NCI-H1092 (cell line): Measurements from ENCODE around the gene DAB2IP.

Experiments used
- DNase-seq: peaks from one replicate; lab custom pipeline; 2025; lab: John Stamatoyannopoulos, UW

The DAB2IP gene

GRCh38 chr9:121818841-121819427, 167.5 kb downstream of the DAB2IP start:
- DNase-seq, result no peak

DNA sequence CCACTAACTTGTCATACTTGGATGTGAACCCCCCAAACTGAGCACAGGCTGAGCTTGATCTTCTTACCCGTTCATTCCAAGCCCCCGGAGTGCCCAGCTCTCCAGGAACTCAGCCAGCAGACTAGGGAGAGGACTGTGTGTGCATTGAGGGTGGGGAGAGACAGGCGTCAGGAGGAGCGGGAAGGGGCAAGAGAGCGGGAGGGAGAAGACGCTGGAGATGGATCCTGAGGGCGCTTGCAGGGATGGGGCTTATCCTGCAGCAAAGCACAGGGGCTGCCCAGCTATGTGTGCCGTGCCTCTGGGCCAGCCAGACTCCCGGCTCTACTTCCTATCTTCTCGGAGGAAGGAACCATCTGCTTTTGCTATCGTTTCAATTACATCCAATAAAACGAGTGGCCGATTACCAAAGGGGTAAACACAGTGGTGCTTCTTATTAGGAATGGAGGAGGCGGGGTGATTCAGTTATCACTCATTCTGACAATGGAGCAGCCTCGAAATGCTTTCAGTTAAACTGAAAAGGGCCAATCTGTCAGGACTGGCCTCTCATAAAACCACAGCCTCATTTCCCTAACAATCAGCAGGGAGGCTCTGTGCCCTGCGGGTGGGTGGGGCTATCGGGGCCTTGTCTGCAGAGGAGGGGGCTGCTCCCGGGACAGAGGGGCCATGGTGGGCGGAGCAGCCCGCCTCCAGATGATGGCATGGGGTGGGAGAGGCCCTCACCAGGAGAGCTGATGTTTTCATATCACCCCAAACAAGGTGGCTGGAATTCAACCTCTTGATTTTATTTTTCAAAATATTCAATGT, 168.2 kb downstream of the DAB2IP start:
- DNase-seq, result no peak

DNA sequence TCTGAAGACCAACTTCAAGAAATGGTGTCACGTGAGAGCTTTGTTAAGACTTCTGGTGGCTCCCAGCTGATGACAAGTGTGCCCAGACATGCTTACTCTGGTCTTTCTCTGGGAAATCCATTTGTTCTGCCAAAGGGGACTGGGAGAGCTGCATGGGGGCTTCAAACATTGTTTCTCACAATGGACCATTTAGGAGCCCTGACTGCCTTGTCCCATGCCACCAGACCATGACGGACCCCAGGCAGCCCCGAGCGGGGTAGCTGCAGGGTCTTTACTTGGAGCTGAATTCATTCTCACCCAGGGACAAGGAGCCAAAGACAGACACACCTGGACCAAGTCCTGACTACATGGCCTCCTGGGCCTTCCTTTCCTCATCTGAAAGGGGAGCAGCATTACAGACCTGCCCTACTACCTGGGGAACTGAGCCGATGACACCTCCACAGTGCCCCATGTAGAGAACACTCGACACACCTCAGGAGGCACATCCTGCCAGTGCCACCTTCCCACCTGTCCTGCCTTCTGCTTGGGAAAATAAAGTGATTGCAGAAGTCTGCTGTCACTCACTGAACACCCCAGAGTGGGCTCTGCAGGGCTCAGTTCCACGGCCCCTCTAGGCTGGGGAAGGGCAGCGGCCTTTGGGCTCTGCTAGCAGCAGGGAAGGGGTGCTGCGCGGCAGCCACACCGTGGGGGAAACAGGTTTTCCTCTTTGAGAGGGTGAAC, 169.0 kb downstream of the DAB2IP start:
- DNase-seq, result no peak

GRCh38 chr9:121821326-121821725, 169.9 kb downstream of the DAB2IP start:
- no peak for DNase-seq

DNA sequence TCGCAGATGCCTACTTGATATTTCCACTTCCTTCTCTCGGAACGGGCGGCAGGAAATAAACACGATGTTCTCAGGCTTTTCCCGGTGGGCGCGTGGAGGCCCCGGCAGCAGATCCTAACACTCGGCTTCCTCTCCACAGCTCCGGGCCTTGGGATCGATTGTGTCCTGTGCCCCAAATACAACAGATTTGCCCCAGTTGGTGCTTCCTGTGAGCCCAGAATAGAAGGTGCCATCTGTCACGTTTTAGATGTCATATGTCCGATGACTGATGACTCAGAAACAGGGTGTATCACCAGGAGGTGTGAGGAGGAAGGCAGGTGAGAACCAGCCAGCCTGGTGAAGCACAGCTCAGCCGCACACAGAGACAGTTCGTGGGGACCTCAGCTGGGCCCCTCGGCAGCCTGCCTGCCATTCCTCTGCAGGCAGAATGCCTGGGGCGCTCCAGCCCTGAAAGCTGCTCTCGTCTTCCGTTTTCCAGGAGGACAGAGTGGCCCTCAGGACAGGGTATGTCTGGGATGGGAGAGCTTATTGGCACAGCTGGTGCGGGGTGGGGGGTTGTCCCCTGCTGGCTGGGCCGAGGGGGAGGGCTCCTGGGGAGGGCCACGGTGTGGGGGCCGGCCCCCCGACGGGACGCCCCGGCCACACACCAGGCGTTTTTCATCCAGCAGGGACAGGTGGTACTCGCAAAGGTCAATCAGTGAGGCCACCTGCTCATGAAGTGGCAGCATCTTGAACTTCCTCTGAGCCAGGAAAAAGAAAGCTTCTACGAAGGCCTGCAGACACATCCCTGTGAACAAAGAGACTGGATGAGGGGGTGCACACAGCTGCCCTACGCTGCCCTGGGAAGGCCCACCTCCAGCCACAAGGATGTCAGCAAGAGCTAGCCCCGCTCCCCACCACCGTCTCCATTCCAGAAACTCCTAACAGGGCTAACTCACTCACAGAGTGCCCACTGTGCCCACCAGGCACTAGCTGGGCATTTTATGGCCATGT, 171.0 kb downstream of the DAB2IP start:
- DNase-seq, result no peak

GRCh38 chr9:121823451-121824169, 172.2 kb downstream of the DAB2IP start:
- DNase-seq, result no peak

- DNase-seq, result no peak
Observed at GRCh38 chr9:121824651-121825030, 173.2 kb downstream of the DAB2IP start.

DNA sequence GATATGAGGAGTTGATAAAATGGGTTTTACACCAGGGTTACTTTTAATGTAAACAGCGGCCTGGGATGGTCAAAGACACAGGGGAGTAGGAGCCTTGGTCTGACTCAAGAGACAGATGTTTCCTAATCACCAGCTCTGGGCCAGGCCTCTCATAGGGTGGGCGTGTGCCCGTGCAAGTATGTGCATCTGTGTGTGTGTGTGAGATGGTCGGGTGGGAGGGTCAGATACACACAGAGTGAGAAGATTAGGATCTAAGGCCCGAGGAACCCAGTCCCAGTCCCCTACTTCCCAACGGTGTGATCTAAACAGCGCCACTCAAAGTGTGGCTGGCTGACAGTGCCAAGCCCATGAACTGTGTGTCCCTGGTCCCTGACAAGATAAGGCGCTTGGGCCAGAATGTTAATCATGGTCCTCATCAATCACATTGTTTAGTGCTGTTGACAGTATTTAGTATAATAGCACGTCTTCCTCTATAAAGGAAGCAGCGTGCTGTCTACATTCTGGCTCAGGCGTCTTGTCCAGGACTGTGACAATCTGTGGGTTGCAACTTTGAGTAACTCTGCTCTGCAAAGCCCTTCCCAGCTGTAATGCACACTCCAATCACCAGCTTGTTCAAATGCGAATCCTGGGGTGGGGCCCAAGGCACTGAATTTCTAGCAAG, 173.7 kb downstream of the DAB2IP start:
- DNase-seq, result no peak

- no peak for DNase-seq
Observed at GRCh38 chr9:121826711-121827110, 175.3 kb downstream of the DAB2IP start.

DNA sequence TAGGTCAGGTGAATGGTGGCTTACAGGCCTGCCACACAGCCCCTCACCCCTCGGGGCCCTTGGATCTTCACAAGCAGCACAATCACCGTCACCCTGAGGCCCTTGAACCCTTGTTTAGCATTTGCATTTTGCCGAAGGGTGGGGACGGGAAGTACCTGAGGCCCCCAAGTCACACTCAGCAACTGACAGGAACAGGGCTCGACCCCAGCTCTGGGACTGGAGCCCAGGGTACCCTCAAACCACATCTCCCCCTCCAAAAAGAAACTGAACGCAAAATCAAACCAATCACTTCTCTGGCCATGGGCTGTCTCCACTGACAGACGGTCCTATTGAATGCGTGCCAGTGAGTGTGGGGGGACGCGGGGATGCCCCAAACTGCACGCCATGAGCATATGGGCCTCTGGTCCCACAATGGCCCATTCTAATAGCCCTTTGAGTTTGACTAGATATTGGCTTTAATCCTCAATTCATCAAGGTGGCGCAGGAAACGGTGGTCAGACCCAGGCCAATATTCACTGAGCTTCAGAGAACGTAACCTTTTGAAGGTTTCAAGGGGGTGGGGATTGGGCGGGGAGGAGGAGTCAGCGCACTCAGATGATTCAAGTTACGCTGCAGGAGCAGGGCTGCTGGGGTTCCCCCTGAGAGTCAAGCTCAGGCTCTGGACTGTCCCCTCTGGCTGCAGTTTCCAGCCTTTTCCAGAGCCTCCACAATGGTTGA, 176.0 kb downstream of the DAB2IP start:
- no peak for DNase-seq

DNA sequence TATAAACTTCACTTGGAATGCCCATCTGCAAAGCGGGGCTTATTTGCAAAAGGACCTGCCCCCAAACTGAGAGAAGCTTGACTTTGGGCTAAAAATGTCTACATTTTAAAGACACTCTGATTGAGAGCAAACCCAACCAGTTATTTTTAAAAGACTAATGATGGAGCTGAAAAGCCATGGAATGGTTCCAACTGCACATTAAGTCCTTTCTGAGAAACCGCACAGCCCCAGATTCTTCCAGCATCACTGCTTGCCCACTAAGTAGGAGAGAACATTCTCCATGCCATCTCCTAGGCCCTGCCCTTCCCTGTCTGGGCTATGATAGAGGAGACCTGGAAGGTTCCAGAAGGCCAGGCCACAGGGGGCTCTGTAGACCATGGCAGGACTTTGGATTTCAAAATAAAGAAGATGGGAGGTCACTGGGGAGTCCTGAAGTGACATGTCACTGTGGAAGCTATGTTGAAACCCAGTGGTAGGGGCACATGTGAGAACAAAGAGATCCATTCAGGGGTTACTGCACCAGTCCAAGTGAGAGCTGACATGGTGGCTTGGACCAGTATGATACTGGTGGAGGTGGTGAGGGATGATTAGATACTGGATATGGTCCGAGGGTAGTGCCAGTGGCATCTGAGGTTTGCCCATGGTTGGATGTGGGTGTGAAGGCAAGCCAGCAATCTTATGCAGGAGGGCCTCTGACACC, 179.2 kb downstream of the DAB2IP start:
- DNase-seq, result no peak

- no peak for DNase-seq
Observed at GRCh38 chr9:121831869-121832268, 180.4 kb downstream of the DAB2IP start.

DNA sequence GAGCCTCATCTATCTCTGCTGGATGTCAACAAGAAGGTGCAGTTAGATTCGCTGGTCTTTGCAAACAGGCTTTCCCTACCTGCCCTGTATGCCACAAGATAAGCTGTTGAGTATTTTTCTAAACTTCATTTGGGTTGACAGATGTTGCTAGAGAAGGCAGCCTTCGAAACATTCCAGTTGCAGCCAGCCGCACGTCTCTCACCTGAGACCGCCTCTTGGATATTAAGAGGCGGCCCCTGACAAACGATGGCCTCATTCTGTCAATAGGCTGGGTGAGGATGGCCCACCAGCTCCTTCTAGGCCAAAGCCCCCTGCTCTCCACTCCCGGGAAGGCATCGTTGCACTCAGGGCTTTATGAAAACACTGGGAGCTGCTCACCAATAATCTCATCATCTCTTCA, 181.6 kb downstream of the DAB2IP start:
- DNase-seq, result no peak
